Hematopoietic multipotent progenitor cell treated with erythropoietin and hydrocortisone succinate and interleukin-3 and kit ligand, for 15 days (in vitro differentiated cells): Measurements from ENCODE around the gene CABCOCO1.

Experiments
- DNase-seq: peaks from one replicate; pipeline ENCODE4 v3.0.0-alpha.2; 2015; ENCODE audit warnings: low spot score

CABCOCO1 gene

GRCh38 chr10:61662794-61663259 is at the start of gene CABCOCO1:
Gene CABCOCO1 (plus strand): TSS chr10:61662929. CDS start chr10:61662973, 44 bp downstream.
- DNase-seq, result no peak

- DNase-seq, result no peak
These were observed 49.1 kb upstream of the CABCOCO1 start for GRCh38 chr10:61613665-61614064.

DNA sequence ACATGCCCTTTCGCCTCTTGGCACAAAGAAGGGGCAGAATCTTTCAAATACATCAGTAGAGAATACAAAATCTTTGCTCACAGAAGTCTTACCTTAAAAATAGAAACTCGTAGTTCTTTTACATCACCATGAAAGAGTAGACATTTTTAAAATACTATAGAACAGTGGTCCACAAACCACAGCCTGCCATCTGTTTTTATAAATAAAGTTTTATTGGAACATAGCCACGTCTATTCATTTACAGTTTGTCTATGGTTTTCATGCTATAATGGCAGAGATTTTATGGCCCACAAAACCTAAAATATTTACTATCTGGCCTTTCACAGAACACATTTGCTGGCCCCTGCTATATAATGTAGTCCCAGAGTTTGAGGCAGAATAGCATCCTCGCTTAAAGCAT is 46.1 kb upstream of the CABCOCO1 start:
- no peak for DNase-seq

GRCh38 chr10:61617180-61617579 is 45.5 kb upstream of the CABCOCO1 start:
- no peak for DNase-seq

DNA sequence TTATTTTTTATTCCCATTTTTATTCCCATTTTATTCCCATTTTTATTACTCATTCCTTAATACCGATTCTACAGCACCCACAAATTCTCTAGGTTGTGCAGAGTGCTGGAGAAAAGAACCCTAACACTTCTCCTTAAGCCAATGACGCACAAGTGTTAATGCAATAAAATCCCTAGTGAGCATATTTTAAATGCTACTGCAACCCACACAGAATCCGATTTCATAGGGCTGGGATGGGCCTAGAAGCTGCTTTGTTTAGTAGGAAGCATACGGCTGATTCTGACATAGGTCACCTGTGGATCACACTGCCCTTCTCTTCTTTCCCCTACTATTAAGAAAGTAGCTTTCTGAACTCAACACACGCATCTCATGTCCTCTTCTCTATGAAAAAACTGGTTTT is 45.1 kb upstream of the CABCOCO1 start:
- no peak for DNase-seq

- DNase-seq, result no peak
These were observed 44.3 kb upstream of the CABCOCO1 start for GRCh38 chr10:61618388-61618961.

DNA sequence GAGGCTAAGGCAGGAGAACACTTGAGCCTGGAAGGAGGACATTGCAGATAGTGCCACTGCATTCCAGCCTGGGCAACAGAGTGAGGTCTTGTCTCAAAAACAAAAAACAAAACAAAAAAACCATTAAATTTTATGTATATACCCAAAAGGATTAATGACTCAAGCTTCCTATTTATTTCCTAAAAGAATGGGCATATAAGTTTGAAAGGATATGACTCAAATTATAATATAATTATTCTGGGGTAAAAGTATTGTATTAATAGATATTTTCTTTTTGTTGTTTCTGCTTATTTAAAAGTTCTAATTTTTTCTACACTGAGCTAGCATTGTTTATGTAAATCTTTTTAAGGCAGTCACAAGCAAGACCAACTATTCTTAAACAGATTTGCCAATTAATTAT is 42.2 kb upstream of the CABCOCO1 start:
- DNase-seq, result no peak

DNA sequence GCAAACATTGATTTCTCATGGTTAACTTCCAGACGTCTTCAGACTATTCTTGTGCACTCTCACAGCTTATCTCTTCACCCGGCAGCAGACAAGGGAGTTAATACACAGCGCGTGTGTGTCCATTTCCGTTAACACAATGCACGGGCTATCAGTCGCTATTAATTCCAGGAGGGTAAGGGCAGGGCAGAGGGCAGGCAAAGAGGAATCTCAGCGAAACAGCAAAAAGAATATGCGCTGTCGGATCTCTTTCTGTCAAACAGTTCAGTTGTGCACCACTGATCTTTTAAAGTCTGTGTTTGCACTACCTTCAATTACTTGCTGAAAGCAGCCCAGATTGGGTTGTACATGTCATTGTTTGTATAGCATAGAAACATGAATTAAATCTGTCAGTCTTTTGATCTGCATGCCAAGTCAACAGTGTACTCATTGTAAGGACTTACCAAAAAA is 41.1 kb upstream of the CABCOCO1 start:
- no peak for DNase-seq

DNA sequence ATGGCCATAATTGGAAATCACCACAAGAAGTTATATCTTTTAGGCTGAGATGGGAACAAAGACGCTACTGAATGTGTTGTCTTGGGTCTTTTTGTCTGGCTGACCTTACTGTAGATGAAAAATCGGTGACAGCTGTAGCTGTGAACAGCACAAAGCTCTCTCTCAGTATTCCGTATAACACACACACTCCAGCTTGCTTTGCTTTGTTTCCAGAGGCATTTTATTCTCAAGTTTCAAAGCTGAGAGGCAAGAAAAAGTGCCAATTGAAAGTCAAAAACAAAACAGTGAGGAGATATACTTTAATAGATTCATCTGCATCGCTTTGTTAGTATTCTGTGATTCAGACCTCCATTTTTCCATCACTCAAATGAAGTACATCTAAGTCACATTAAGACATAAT is 39.6 kb upstream of the CABCOCO1 start:
- DNase-seq, result no peak

DNA sequence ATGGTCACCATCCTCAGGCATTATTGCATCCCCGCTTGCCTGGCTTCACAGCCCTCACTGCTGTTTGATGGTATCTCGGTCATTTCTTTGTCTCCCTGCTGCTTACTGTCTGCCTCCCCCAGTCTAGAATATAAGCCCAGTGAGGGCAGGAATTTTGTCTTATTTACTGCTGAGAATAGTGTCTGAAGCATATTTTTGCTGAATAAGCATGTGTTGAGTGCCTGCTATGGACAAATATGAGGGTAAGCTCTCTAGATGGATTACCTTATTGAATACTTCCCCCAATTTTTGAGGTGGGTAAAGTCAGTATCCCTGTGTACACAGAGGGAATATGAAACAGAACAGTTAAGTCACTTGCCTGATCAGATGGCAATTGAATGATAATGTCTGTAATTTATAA is 36.5 kb upstream of the CABCOCO1 start:
- no peak for DNase-seq

- DNase-seq, result no peak
These were observed 35.5 kb upstream of the CABCOCO1 start for GRCh38 chr10:61627266-61627665.

DNA sequence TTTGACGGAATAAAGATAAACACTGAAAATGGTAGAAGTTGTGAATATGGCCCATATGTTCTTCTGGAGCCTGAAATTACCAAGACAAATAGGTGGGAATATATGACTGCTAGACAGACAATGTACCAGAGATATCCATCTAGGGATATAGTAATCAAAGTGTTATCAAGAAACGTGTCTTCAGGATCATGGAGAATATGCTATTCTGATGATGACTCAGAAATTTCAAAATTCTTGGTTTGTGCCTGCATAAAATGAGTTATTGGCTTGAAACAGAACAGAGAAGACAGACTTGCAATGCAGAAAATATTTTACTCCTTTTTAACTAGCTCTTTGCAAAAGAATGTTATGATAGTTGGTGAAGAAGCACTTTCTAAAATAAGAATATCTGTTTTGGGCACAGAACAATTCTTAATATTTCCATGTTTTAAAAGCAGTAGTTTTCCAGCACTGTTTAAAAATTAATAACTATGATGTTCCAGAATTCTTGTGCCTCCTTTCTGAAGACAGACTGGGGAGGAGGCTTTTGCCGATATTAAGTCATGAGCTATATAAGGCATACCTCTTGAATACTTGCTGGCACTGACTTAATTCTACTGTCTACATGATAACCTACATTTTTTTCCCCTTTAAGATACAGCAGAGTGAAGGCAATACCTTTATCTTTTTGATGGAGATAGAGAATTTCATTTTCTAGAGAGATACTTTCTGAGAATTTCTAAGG is 34.4 kb upstream of the CABCOCO1 start:
- no peak for DNase-seq

DNA sequence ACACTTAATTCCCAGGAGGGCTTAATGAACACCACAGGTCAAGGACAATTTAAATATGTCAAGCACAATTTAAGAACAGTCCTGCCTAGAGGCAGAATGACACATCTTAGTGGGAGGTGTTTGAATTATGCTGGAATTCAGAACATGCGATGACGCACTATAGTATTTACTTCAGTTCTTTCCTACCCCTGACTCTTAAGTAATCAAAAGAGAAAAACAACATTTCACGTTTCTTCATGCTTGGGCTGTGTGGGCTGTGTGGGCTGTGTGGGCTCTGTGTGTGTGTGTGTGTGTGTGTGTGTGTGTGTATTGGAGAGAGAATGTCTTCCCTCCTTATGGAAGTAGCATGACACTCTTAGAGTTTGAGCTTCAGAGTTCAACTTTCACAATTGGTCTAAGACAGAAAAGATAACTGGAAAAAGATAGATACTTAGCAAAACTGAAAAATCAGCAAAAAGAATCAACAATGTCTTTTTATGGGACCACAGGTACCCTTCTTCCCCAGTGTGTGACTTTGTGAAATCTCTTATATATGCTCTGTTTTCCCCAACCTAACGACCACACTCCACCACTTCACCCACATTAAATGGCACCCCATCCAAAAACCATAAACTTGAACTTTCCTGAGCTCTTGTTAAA is 33.7 kb upstream of the CABCOCO1 start:
- no peak for DNase-seq

DNA sequence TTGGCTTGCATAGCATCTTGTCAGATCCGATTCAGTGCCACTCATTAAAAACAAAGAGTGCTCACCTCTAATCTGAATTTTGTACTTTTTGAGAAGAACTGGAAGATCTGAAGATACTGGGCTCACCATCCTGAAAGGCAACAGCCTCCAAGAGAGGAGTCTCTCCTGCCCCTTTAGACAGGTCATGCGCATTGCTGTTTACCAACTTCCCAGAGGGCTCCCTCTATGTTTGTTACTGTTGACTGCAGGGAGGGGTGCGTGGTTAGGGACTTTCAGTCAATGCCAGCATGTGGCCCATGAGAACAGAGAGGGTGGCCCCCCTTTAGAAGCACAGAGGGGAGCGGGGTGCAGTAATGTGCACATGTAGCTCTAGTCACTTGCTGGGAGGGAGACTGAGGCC is 33.2 kb upstream of the CABCOCO1 start:
- no peak for DNase-seq

DNA sequence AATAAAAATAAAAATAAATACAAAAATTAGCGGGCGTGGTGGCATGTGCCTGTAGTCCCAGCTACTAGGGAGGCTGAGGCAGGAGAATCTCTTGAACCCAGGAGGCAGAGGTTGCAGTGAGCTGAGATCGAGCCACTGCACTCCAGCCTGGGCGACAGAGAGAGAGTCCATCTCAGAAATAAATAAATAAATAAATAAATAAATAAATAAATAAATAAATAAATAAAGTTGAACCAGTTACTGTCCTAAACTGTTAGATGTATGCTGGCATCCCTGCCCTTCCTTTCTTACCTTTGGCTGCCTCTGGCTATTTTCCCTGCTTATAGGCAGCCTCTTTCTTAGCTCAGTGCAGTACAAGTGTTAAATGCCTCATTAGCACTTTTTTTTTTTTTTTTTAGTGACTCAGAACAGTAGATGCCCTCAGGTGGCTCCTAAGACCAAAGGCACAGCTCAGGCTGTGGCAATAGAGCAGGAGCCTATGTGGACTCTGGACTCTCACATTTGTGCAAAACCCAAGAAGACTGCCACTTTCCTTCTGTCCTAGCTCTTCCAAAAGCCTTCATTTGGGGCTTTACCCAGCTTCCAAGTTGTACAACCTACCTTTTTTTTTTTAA is 30.6 kb upstream of the CABCOCO1 start:
- no peak for DNase-seq

DNA sequence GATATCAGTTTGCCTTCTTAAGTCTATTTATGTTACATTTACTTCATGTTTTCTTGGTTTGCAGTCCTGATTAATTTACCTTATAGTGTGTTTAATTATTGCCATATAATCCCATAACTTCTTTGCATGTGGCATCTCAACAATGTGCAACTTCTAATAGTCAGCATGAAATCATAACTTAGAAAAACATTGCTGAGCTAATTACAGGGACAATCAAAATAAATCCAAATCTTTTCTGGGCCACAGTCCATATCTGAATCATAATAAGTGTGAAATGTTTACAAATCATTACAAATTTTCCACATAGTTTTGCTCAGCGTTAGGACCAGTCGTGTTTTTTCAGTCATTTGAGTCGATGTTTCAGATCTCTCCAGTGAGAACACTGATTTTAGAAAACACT is 29.1 kb upstream of the CABCOCO1 start:
- DNase-seq, result no peak

DNA sequence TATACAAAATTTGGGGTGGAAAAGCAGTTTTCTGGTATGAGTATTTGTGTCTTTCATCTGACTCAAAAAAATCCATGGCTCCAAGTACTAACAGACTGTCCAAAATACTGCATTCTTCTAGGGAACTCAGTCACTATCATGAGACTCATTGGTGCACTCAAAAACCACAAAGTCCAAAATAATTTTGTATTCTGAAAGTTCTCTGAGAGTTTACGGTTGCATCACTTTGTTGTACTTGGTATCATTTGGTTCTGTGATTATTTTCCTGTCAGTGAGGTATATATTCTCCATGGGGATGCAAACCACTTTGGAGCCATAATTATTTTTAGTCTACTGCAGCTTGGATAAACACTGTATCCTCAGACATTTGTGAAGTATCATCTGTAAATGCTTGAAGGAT is 28.0 kb upstream of the CABCOCO1 start:
- DNase-seq, result no peak

- DNase-seq, result no peak
These were observed 27.3 kb upstream of the CABCOCO1 start for GRCh38 chr10:61635471-61635870.

GRCh38 chr10:61635932-61636331 is 26.8 kb upstream of the CABCOCO1 start:
- DNase-seq, result no peak

DNA sequence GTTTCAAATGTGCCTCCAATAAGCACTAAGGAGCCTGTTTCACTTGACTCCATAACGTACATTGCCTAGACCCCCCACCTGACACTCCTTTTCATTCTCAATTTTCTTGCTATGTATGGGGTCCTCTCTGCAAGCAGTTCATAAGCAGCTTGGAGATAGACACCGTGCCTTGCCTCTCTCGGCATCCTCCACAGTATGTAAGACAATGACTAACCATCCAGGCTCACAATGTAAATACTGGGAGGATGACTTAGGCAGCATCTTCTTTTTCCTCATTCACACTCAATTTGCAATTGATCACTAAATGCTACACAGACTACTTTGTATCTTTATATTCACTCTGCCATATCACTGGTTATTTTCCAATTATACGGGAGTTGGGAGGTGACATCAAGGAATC is 22.8 kb upstream of the CABCOCO1 start:
- no peak for DNase-seq

DNA sequence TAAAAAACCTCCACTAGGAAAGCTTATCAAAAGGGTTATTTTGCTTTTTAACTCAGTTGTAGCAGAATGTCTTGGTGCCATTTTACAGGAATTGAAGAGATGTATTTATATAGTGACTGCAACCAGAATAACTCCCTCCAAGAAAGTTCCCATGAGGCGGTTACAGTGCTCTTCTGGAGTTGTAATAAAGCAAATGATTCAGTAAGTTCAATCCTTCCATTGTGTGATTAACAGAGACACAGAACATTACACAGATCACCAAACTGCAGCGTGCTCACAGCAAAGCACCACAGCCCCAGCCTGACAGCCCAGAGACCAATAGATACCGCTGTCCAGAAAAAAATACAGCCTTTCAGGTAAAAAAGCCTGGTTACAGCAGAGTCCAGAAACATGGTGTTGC is 21.9 kb upstream of the CABCOCO1 start:
- DNase-seq, result no peak

- DNase-seq, result no peak
These were observed 20.6 kb upstream of the CABCOCO1 start for GRCh38 chr10:61642150-61642571.

GRCh38 chr10:61642676-61643075 is 20.1 kb upstream of the CABCOCO1 start:
- no peak for DNase-seq
